Epithelial cell of proximal tubule (primary cell): ENCODE results near the gene MTF1. TPM values are rescaled to one million over a fixed set of nuclear protein-coding genes. Genes with fewer than 3 reads are reported as not detected.

Source experiments
- DNase-seq: peaks from one replicate; pipeline ENCODE4 v3.0.0-alpha.2; 2011; ENCODE audit warnings: low read depth
- H3K4me3 ChIP-seq: 2 replicates; pipeline ENCODE4 v1.5.1; 2011; ENCODE audit warnings: low read depth, mild to moderate bottlenecking, low read length
- CTCF ChIP-seq: conservative IDR thresholded peaks from 2 replicates; pipeline ENCODE4 v1.5.1; 2012; ENCODE audit warnings: low read depth, mild to moderate bottlenecking, low read length
- total RNA-seq: library from RNA; depleted of rRNA; stranded (reverse); fragments of >200 nt; gene quantifications from 2 replicates; pipeline ENCODE4 v1.2.3, GENCODE V29; 2015

The MTF1 gene
- total RNA-seq, 1 donor from 2014 or later: 0.86 TPM

GRCh38 chr1:37807555-37808368 lies 51.6 kb downstream of the MTF1 start, which contains the start of the genes C1orf122 and YRDC:
Gene C1orf122, plus strand, starts transcription at chr1:37807790. Its CDS starts 615 bp downstream, at chr1:37808405.
Gene YRDC, minus strand, starts transcription at chr1:37808208. Its CDS starts 28 bp downstream, at chr1:37808180.
- TF ChIP-seq CTCF: no peak
- DNase-seq: peak; percentile 36
- H3K4me3 ChIP-seq: peak within 1 kb of the TSS; percentile 94

GRCh38 chr1:37807220-37807554 lies 52.2 kb downstream of the MTF1 start:
- TF ChIP-seq CTCF: no peak
- DNase-seq: no peak
- peak overlapping the region; percentile 94 for H3K4me3 ChIP-seq

GRCh38 chr1:37802439-37802838 lies 57.0 kb downstream of the MTF1 start:
- TF ChIP-seq CTCF: no peak

DNA sequence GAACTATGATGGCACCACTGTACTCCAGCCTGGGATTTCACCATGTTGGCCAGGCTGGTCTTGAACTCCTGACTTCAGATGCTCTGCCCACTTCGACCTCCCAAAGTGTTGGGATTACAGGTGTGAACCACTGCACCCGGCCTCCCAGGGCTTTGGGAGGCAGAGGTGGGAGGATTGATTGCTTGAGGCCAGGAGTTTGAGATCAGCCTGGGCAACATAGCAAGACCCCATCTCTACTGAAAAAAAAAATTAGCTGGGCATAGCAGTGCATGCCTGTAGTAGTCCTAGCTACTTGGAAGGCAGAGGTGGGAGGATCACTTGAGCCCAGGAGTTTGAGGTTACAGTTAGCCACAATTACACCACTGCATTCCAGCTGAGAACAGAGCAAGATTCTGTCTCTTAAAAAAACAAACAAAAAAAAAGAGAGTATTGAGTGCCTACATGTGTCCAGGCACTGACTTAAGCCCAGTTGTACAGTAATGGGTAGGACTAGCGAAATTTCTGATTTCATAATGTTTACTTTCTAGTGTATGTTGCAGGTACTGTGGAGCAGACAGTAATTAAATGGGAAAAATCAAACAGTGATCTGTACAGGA lies 61.5 kb downstream of the MTF1 start:
- no peak for TF ChIP-seq CTCF
- DNase-seq: no peak
- no peak overlapping the region for H3K4me3 ChIP-seq

More at GRCh38 chr1:37802439-37802838, 57.0 kb downstream of the MTF1 start:
- H3K4me3 ChIP-seq: no peak overlapping the region
- DNase-seq: no peak

GRCh38 chr1:37795340-37796125 lies 63.9 kb downstream of the MTF1 start:
- H3K4me3 ChIP-seq: no peak overlapping the region
- no peak for DNase-seq
- no peak for TF ChIP-seq CTCF

GRCh38 chr1:37794372-37795339 lies 64.7 kb downstream of the MTF1 start:
- peak overlapping the region; percentile 43 for H3K4me3 ChIP-seq
- no peak for TF ChIP-seq CTCF
- no peak for DNase-seq
